Endothelial cell (in vitro differentiated cells): ENCODE data around the gene LMNA. TPM values are rescaled to one million over a fixed set of nuclear protein-coding genes. Genes with fewer than 3 reads are reported as not detected.
A peak's percentile ranks its signal among the peaks of the same experiment; 100 is the strongest.

ENCODE experiments used
- DNase-seq: peaks from one replicate; pipeline ENCODE4 v3.0.0; 2021; ENCODE audit warnings: low spot score
- H3K27ac Mint-ChIP-seq: one replicate; pipeline ENCODE4 v1.8.0; 2021; ENCODE audit warnings: mixed read lengths, inconsistent platforms; ENCODE audit not compliant: unreplicated experiment
- H3K27me3 Mint-ChIP-seq: one replicate; pipeline ENCODE4 v1.8.0; 2021; ENCODE audit warnings: mild to moderate bottlenecking, moderate library complexity, mixed read lengths, inconsistent platforms; ENCODE audit not compliant: unreplicated experiment
- H3K36me3 Mint-ChIP-seq: one replicate; pipeline ENCODE4 v1.8.0; 2021; ENCODE audit warnings: mild to moderate bottlenecking, low read depth, mixed read lengths, inconsistent platforms; ENCODE audit not compliant: unreplicated experiment
- H3K4me1 Mint-ChIP-seq: one replicate; pipeline ENCODE4 v1.8.0; 2021; ENCODE audit warnings: mild to moderate bottlenecking, mixed read lengths, inconsistent platforms; ENCODE audit not compliant: unreplicated experiment
- H3K4me3 Mint-ChIP-seq: one replicate; pipeline ENCODE4 v1.8.0; 2021; ENCODE audit warnings: mild to moderate bottlenecking, mixed read lengths, inconsistent platforms; ENCODE audit not compliant: unreplicated experiment
- H3K9me3 Mint-ChIP-seq: one replicate; pipeline ENCODE4 v1.8.0; 2021; ENCODE audit warnings: mixed read lengths, inconsistent platforms; ENCODE audit not compliant: unreplicated experiment
- CTCF ChIP-seq: fragments of 200-600 bp; sonication (generic); IDR thresholded peaks from one replicate; pipeline ENCODE4 v1.5.0; 2021; ENCODE audit warnings: antibody characterized with exemption; ENCODE audit not compliant: unreplicated experiment
- total RNA-seq: library from RNA; stranded (reverse); fragmentation: NEBNext Ultra II Directional; extraction: Animal tissue kit (Norgen Biotek cat#: 25700); gene quantifications from one replicate; pipeline ENCODE4 v1.2.1, GENCODE V29; 2021; ENCODE audit not compliant: unreplicated experiment

LMNA gene
- total RNA-seq, 1 donor from 2014 or later, result 35.8 TPM

GRCh38 chr1:156153362-156153761 lies 38.9 kb downstream of the LMNA start, which contains the start of gene SEMA4A:
TSS of gene SEMA4A (plus strand) at chr1:156153585. CDS start at chr1:156154579, 994 bp downstream.
- peaks cover 53% of the 10 kb centered on the region for H3K4me1 Mint-ChIP-seq
- peak within 1 kb of the TSS; percentile 24 for H3K27ac Mint-ChIP-seq
- H3K4me3 Mint-ChIP-seq, result no peak within 1 kb of the TSS

GRCh38 chr1:156154317-156154749 lies 39.8 kb downstream of the LMNA start:
- Mint-ChIP-seq H3K4me3 (peak overlapping the region; percentile 44), H3K4me1 (peaks cover 59% of the 10 kb centered on the region), H3K9me3 (no peaks in the 10 kb centered on the region), H3K36me3 (no peaks in the 10 kb centered on the region), H3K27ac (peak overlapping the region; percentile 24), H3K27me3 (peaks cover 23% of the 10 kb centered on the region)
- DNase-seq, result no peak
- TF ChIP-seq CTCF, result no peak

More at GRCh38 chr1:156153362-156153761, 38.9 kb downstream of the LMNA start, which contains the start of gene SEMA4A:
- H3K27me3 Mint-ChIP-seq, result peaks cover 23% of the 10 kb centered on the region
- TF ChIP-seq CTCF, result no peak
- H3K9me3 Mint-ChIP-seq, result no peaks in the 10 kb centered on the region
- no peak for DNase-seq
- H3K36me3 Mint-ChIP-seq, result no peaks in the 10 kb centered on the region

- no peak for DNase-seq
- H3K36me3 Mint-ChIP-seq, result no peaks in the 10 kb centered on the region
- peaks cover 62% of the 10 kb centered on the region for H3K4me1 Mint-ChIP-seq
- TF ChIP-seq CTCF, result no peak
- no peak overlapping the region for H3K4me3 Mint-ChIP-seq
- H3K27me3 Mint-ChIP-seq, result peaks cover 20% of the 10 kb centered on the region
- H3K9me3 Mint-ChIP-seq, result no peaks in the 10 kb centered on the region
- H3K27ac Mint-ChIP-seq, result no peak overlapping the region
Measured at GRCh38 chr1:156155756-156156510, 41.4 kb downstream of the LMNA start.

- H3K4me1 Mint-ChIP-seq, result peaks cover 58% of the 10 kb centered on the region
- H3K9me3 Mint-ChIP-seq, result no peaks in the 10 kb centered on the region
- H3K27ac Mint-ChIP-seq, result no peak overlapping the region
- DNase-seq, result no peak
- TF ChIP-seq CTCF, result no peak
- H3K4me3 Mint-ChIP-seq, result no peak overlapping the region
- no peaks in the 10 kb centered on the region for H3K36me3 Mint-ChIP-seq
- H3K27me3 Mint-ChIP-seq, result peaks cover 20% of the 10 kb centered on the region
Measured at GRCh38 chr1:156157506-156157905, 43.0 kb downstream of the LMNA start.

- no peaks in the 10 kb centered on the region for H3K9me3 Mint-ChIP-seq
- H3K4me3 Mint-ChIP-seq, result no peak overlapping the region
- no peak for DNase-seq
- peaks cover 18% of the 10 kb centered on the region for H3K27me3 Mint-ChIP-seq
- peaks cover 54% of the 10 kb centered on the region for H3K4me1 Mint-ChIP-seq
- no peak overlapping the region for H3K27ac Mint-ChIP-seq
- no peaks in the 10 kb centered on the region for H3K36me3 Mint-ChIP-seq
- no peak for TF ChIP-seq CTCF
Measured at GRCh38 chr1:156157966-156158365, 43.5 kb downstream of the LMNA start.
